ENCODE results near the gene TMEM258. TPM values are rescaled to one million over a fixed set of nuclear protein-coding genes. Genes with fewer than 3 reads are reported as not detected.

The TMEM258 gene
- total and polyA plus RNA-seq, 4 donors, result 31.0 to 136 (median 98.7) TPM

- 89% methylated on average over 10 of the region's 10 CpGs for WGBS
Measured at GRCh38 chr11:61773356-61773755, 19.0 kb downstream of the TMEM258 start.

GRCh38 chr11:61771985-61772455, 20.4 kb downstream of the TMEM258 start:
- no peaks in the 10 kb centered on the region for H3K9me3 ChIP-seq (ENCODE audit: control insufficient read depth in 4 of 4, low read length in 3 of 4)
- H3K27ac ChIP-seq (ENCODE audit: low read depth in 1 of 2, low read length in 2 of 2), result no peak overlapping the region
- H3K36me3 ChIP-seq (ENCODE audit: control insufficient read depth in 4 of 4, insufficient read depth in 3 of 4, low read depth in 1 of 4, low read length in 3 of 4), result no peaks in the 10 kb centered on the region
- H3K27me3 ChIP-seq (ENCODE audit: control insufficient read depth in 4 of 4, insufficient read depth in 4 of 4, low read length in 3 of 4), result no peaks in the 10 kb centered on the region
- no peak for DNase-seq (ENCODE audit: low spot score)
- peaks cover 12 to 29% (median 19%) of the 10 kb centered on the region in 4 donors for H3K4me1 ChIP-seq (ENCODE audit: control insufficient read depth in 4 of 4, insufficient read depth in 4 of 4, low read length in 3 of 4)
- no peak overlapping the region for H3K9ac ChIP-seq (ENCODE audit: low read depth in 1 of 2, low read length in 2 of 2)
- H3K4me3 ChIP-seq (ENCODE audit: low read depth in 1 of 3, low read length in 3 of 3), result no peak overlapping the region
- TF ChIP-seq FOXA1 (IDR thresholded peaks at IDR 0.05), result no peak
- TF ChIP-seq YY1 (IDR thresholded peaks at IDR 0.05), result no peak
- TF ChIP-seq RXRA (IDR thresholded peaks at IDR 0.05), result no peak
- no peak for TF ChIP-seq FOXA2 (IDR thresholded peaks at IDR 0.05)
- no peak for TF ChIP-seq HNF4G (IDR thresholded peaks at IDR 0.05)
- no peak for TF ChIP-seq CTCF (IDR thresholded peaks at IDR 0.05; ENCODE audit: low read depth, low read length, missing input control)
- TF ChIP-seq JUND (IDR thresholded peaks at IDR 0.05), result no peak
- no peak for TF ChIP-seq GABPA (IDR thresholded peaks at IDR 0.05 in 1 of 2, conservative IDR thresholded peaks at IDR 0.05 in 1 of 2)
- WGBS, result 88% methylated on average over 7 of the region's 7 CpGs

More at GRCh38 chr11:61773356-61773755, 19.0 kb downstream of the TMEM258 start:
- H3K9me3 ChIP-seq (ENCODE audit: control insufficient read depth in 4 of 4, low read length in 3 of 4), result no peaks in the 10 kb centered on the region
- H3K4me3 ChIP-seq (ENCODE audit: low read depth in 1 of 3, low read length in 3 of 3), result no peak overlapping the region
- TF ChIP-seq ZBTB33 (IDR thresholded peaks at IDR 0.05), result no peak
- H3K9ac ChIP-seq (ENCODE audit: low read depth in 1 of 2, low read length in 2 of 2), result no peak overlapping the region
- H3K27ac ChIP-seq (ENCODE audit: low read depth in 1 of 2, low read length in 2 of 2), result no peak overlapping the region
- H3K4me1 ChIP-seq (ENCODE audit: control insufficient read depth in 4 of 4, insufficient read depth in 4 of 4, low read length in 3 of 4), result peaks cover 7 to 23% (median 16%) of the 10 kb centered on the region in 4 donors
- DNase-seq (ENCODE audit: low spot score), result no peak
- no peaks in the 10 kb centered on the region for H3K27me3 ChIP-seq (ENCODE audit: control insufficient read depth in 4 of 4, insufficient read depth in 4 of 4, low read length in 3 of 4)
- H3K36me3 ChIP-seq (ENCODE audit: control insufficient read depth in 4 of 4, insufficient read depth in 3 of 4, low read depth in 1 of 4, low read length in 3 of 4), result peaks cover 0 to 7% (median 1%) of the 10 kb centered on the region in 4 donors

GRCh38 chr11:61771195-61771894, 21.1 kb downstream of the TMEM258 start:
- no peak overlapping the region for H3K4me3 ChIP-seq (ENCODE audit: low read depth in 1 of 3, low read length in 3 of 3)
- no peaks in the 10 kb centered on the region for H3K9me3 ChIP-seq (ENCODE audit: control insufficient read depth in 4 of 4, low read length in 3 of 4)
- H3K27ac ChIP-seq (ENCODE audit: low read depth in 1 of 2, low read length in 2 of 2), result no peak overlapping the region
- H3K9ac ChIP-seq (ENCODE audit: low read depth in 1 of 2, low read length in 2 of 2), result no peak overlapping the region
- peaks cover 15 to 36% (median 25%) of the 10 kb centered on the region in 4 donors for H3K4me1 ChIP-seq (ENCODE audit: control insufficient read depth in 4 of 4, insufficient read depth in 4 of 4, low read length in 3 of 4)
- WGBS, result 94% methylated on average over 15 of the region's 15 CpGs
- H3K36me3 ChIP-seq (ENCODE audit: control insufficient read depth in 4 of 4, insufficient read depth in 3 of 4, low read depth in 1 of 4, low read length in 3 of 4), result no peaks in the 10 kb centered on the region
- no peak for DNase-seq (ENCODE audit: low spot score)
- H3K27me3 ChIP-seq (ENCODE audit: control insufficient read depth in 4 of 4, insufficient read depth in 4 of 4, low read length in 3 of 4), result no peaks in the 10 kb centered on the region
- TF ChIP-seq GABPA (IDR thresholded peaks at IDR 0.05 in 1 of 2, conservative IDR thresholded peaks at IDR 0.05 in 1 of 2) (no peak), RXRA (IDR thresholded peaks at IDR 0.05) (no peak), CTCF (IDR thresholded peaks at IDR 0.05; ENCODE audit: low read depth, low read length, missing input control) (no peak), YY1 (IDR thresholded peaks at IDR 0.05) (no peak), NR2F2 (IDR thresholded peaks at IDR 0.05) (no peak), FOXA2 (IDR thresholded peaks at IDR 0.05) (no peak), TAF1 (conservative IDR thresholded peaks at IDR 0.05) (no peak), HNF4G (IDR thresholded peaks at IDR 0.05) (no peak), MAX (IDR thresholded peaks at IDR 0.05) (no peak), ATF3 (IDR thresholded peaks at IDR 0.05) (no peak), EGR1 (IDR thresholded peaks at IDR 0.05; ENCODE audit: low read depth in 2 of 2) (no peak), SP1 (IDR thresholded peaks at IDR 0.05) (no peak), REST (IDR thresholded peaks at IDR 0.05) (no peak)
